OCI-LY1 (cell line): ENCODE measurements around the gene STEAP3.

Experiments used
- H2AFZ ChIP-seq: fragments of 200-600 bp; sonication (generic), shearing (Covaris generic); 2 replicates; pipeline ENCODE4 v1.6.0; 2014; ENCODE audit warnings: antibody characterized with exemption, mild to moderate bottlenecking, low read length
- H3F3A ChIP-seq: fragments of 200-600 bp; sonication (generic), shearing (Covaris generic); 2 replicates; pipeline ENCODE4 v1.6.0; 2014; ENCODE audit warnings: mild to moderate bottlenecking, antibody characterized with exemption, low read length, moderate library complexity; ENCODE audit not compliant: insufficient read depth
- H3K27ac ChIP-seq: fragments of 200-600 bp; sonication (generic); 2 replicates; pipeline ENCODE4 v1.5.1; 2014; ENCODE audit warnings: low read length, mixed run types, mild to moderate bottlenecking, low read depth; ENCODE audit not compliant: poor library complexity, severe bottlenecking
- H3K27me3 ChIP-seq: fragments of 200-600 bp; sonication (generic); 2 replicates; pipeline ENCODE4 v1.6.0; 2014; ENCODE audit warnings: antibody characterized with exemption, mild to moderate bottlenecking, low read length, moderate library complexity; ENCODE audit not compliant: insufficient read depth
- H3K36me3 ChIP-seq: fragments of 200-600 bp; sonication (generic); 2 replicates; pipeline ENCODE4 v1.6.1; 2014; ENCODE audit warnings: mild to moderate bottlenecking, antibody characterized with exemption, low read length, moderate library complexity, mixed read lengths; ENCODE audit not compliant: insufficient read depth
- H3K4me1 ChIP-seq: fragments of 200-600 bp; sonication (generic); 2 replicates; pipeline ENCODE4 v1.5.1; 2014; ENCODE audit warnings: mild to moderate bottlenecking, low read length, moderate library complexity; ENCODE audit not compliant: insufficient read depth, severe bottlenecking
- H3K4me2 ChIP-seq: fragments of 200-600 bp; sonication (generic), shearing (Covaris generic); 2 replicates; pipeline ENCODE4 v1.6.1; 2014; ENCODE audit warnings: low read length
- H3K4me3 ChIP-seq: fragments of 200-600 bp; sonication (generic); 2 replicates; pipeline ENCODE4 v1.5.1; 2014; ENCODE audit warnings: low read length, low read depth, mild to moderate bottlenecking, mixed read lengths; ENCODE audit not compliant: poor library complexity, severe bottlenecking
- H3K79me2 ChIP-seq: fragments of 200-600 bp; shearing (Covaris generic); 2 replicates; pipeline ENCODE4 v1.6.1; 2016; ENCODE audit warnings: mixed run types, low read length, mixed read lengths; ENCODE audit not compliant: insufficient read depth
- H3K9ac ChIP-seq: fragments of 200-600 bp; sonication (generic), shearing (Covaris generic); 2 replicates; pipeline ENCODE4 v1.6.1; 2014; ENCODE audit warnings: mild to moderate bottlenecking, low read length, mixed read lengths
- H3K9me2 ChIP-seq: fragments of 200-600 bp; sonication (generic), shearing (Covaris generic); 2 replicates; pipeline ENCODE4 v1.6.1; 2014; ENCODE audit warnings: low read depth, mild to moderate bottlenecking, low read length, mixed read lengths
- H3K9me3 ChIP-seq: fragments of 200-600 bp; shearing (Covaris generic); 2 replicates; pipeline ENCODE4 v1.6.1; 2014; ENCODE audit warnings: low read length, mixed read lengths
- H4K20me1 ChIP-seq: fragments of 200-600 bp; sonication (generic), shearing (Covaris generic); 2 replicates; pipeline ENCODE4 v1.6.0; 2016; ENCODE audit warnings: mild to moderate bottlenecking, low read length; ENCODE audit not compliant: insufficient read depth
- EZH2 ChIP-seq: fragments of 200-600 bp; sonication (generic), shearing (Covaris generic); IDR thresholded peaks from 2 replicates; pipeline ENCODE4 v1.8.0; 2017; ENCODE audit warnings: borderline replicate concordance, mixed run types, mild to moderate bottlenecking, antibody characterized with exemption, low read length, moderate library complexity, mixed read lengths
- TF ChIP-seq, protein P1 (sequence below): fragments of 200-600 bp; sonication (generic), shearing (Covaris generic); IDR thresholded peaks from 2 replicates; pipeline ENCODE4 v1.5.1; 2017; ENCODE audit warnings: mild to moderate bottlenecking, antibody characterized with exemption, low read length, moderate library complexity, mixed read lengths

Gene STEAP3

DNA sequence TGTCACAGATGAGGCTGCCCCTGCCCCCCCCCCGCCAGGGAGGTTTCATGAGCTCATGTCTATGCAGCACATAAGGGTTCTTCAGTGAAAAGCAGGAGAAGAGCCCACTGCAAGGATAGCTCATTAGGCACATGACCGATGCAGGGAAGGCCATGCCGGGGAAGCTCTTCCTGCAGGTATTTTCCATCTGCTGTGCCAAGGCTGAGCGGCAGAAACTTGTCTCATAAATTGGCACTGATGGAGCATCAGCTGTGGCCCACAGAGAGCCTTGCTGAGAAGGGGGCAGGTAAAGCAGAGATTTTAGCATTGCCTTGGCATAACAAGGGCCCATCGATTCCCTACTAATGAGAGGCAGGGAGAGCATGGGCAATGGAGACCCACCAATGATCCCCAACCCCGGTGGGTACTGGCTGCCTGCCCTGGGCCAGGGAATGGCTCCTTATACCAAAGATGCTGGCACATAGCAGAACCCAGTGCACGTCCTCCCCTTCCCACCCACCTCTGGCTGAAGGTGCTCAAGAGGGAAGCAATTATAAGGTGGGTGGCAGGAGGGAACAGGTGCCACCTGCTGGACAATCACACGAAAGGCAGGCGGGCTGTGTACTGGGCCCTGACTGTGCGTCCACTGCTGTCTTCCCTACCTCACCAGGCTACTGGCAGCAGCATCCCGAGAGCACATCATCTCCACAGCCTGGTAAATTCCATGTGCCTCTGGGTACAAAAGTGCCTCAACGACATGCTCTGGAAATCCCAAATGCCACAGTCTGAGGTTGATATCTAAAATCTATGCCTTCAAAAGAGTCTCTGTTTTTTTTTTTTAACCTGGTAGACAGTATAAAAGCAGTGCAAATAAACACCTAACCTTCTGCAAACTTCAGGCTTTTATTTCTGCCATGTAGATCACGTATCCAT, 41.4 kb downstream of the STEAP3 start:
- Histone ChIP-seq H3K36me3 (no peaks in the 10 kb centered on the region), H3K9me2 (no peaks in the 10 kb centered on the region), H3K4me1 (no peaks in the 10 kb centered on the region), H3K9ac (no peak overlapping the region), H3K9me3 (no peaks in the 10 kb centered on the region), H3K4me2 (no peak overlapping the region), H3K4me3 (no peak overlapping the region), H3K27me3 (no peaks in the 10 kb centered on the region), H3F3A (no peaks in the 10 kb centered on the region), H3K27ac (no peak overlapping the region), H4K20me1 (no peaks in the 10 kb centered on the region), H3K79me2 (no peaks in the 10 kb centered on the region), H2AFZ (no peak overlapping the region)
- TF ChIP-seq EZH2, result no peak
- TF ChIP-seq, protein P1, sequence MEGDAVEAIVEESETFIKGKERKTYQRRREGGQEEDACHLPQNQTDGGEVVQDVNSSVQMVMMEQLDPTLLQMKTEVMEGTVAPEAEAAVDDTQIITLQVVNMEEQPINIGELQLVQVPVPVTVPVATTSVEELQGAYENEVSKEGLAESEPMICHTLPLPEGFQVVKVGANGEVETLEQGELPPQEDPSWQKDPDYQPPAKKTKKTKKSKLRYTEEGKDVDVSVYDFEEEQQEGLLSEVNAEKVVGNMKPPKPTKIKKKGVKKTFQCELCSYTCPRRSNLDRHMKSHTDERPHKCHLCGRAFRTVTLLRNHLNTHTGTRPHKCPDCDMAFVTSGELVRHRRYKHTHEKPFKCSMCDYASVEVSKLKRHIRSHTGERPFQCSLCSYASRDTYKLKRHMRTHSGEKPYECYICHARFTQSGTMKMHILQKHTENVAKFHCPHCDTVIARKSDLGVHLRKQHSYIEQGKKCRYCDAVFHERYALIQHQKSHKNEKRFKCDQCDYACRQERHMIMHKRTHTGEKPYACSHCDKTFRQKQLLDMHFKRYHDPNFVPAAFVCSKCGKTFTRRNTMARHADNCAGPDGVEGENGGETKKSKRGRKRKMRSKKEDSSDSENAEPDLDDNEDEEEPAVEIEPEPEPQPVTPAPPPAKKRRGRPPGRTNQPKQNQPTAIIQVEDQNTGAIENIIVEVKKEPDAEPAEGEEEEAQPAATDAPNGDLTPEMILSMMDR, result peak; percentile 72

DNA sequence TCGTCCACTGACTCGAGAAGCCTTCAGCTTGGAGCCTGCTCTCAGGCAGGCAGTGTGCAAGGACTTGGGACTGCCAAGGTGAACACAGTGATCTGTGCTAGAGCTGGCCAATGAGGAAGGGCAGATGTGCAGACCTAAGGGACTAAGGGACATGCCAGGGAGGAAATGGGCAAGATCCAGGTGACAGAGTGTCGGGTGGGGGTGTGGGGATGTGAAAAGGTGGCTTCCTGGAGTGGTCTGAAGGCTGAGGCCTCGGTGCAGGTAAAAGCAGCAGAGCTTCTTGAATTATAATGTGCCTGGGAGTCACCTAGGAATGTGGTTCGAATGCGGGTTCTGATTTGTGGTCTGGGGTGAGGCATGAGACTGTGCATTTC, 42.0 kb downstream of the STEAP3 start:
- Histone ChIP-seq H3K9me2 (no peaks in the 10 kb centered on the region), H3K27ac (no peak overlapping the region), H3K79me2 (no peaks in the 10 kb centered on the region), H3K4me1 (no peaks in the 10 kb centered on the region), H2AFZ (no peak overlapping the region), H3K9ac (no peak overlapping the region), H3K27me3 (peaks cover 6% of the 10 kb centered on the region; the same call in 1 of the 2 replicates), H4K20me1 (no peaks in the 10 kb centered on the region), H3K9me3 (no peaks in the 10 kb centered on the region), H3K4me3 (no peak overlapping the region), H3F3A (no peaks in the 10 kb centered on the region), H3K36me3 (no peaks in the 10 kb centered on the region), H3K4me2 (no peak overlapping the region)
- no peak for TF ChIP-seq EZH2
- TF ChIP-seq, protein P1, result no peak

DNA sequence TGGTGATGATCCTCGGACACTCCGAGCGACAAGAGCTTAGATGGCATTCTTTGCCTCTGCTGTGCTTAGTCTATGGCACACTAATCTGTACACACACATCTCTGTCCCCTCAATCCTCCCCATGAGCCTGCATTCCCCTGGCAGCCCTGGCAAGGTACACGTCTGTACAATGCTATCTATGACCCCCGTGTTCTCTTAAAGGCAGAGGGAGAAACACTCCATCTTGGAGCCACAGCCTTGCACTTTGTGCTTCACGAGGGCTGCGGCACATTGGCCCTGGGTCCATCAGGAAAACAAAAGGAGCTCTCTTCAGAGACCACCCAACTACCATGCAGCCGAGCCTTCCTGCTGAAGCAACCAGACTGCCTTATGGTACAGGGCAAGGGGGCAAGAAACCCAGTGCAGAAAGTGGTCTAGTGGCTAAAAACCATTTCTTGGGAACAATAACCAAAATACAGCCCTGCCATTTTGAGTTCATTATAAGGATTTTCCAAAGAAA, 42.5 kb downstream of the STEAP3 start:
- H2AFZ ChIP-seq, result no peak overlapping the region
- H3K9ac ChIP-seq, result no peak overlapping the region
- H3K9me3 ChIP-seq, result no peaks in the 10 kb centered on the region
- no peaks in the 10 kb centered on the region for H3K36me3 ChIP-seq
- no peak overlapping the region for H3K4me3 ChIP-seq
- H3K9me2 ChIP-seq, result no peaks in the 10 kb centered on the region
- no peaks in the 10 kb centered on the region for H3K79me2 ChIP-seq
- no peak overlapping the region for H3K4me2 ChIP-seq
- TF ChIP-seq, protein P1, result no peak
- no peak for TF ChIP-seq EZH2
- H3K4me1 ChIP-seq, result no peaks in the 10 kb centered on the region
- H4K20me1 ChIP-seq, result no peaks in the 10 kb centered on the region
- H3K27ac ChIP-seq, result no peak overlapping the region
- no peaks in the 10 kb centered on the region for H3F3A ChIP-seq
- H3K27me3 ChIP-seq, result peaks cover 6% of the 10 kb centered on the region; the same call in 1 of the 2 replicates
